Loucy (cell line): ENCODE results near the gene C19orf25.

ENCODE experiments used
- CTCF ChIP-seq: fragments of 200-600 bp; sonication (generic); conservative IDR thresholded peaks from 2 replicates; pipeline ENCODE4 v1.5.1; 2014; ENCODE audit warnings: mild to moderate bottlenecking, antibody characterized with exemption, low read length
- EZH2phosphoT487 ChIP-seq: fragments of 200-600 bp; IDR thresholded peaks from 2 replicates; pipeline ENCODE4 v1.6.1; 2018; ENCODE audit warnings: antibody characterized with exemption, mild to moderate bottlenecking, moderate library complexity, borderline replicate concordance

- no peak for TF ChIP-seq CTCF
- TF ChIP-seq EZH2phosphoT487: no peak
These were observed 3.1 kb downstream of the C19orf25 start for GRCh38 chr19:1475751-1476437.
